Lower leg skin (tissue), 4 donors: ENCODE measurements around the gene MAGI2. TPM values are rescaled to one million over a fixed set of nuclear protein-coding genes. Genes with fewer than 3 reads are reported as not detected.

Experiments used
- DNase-seq, 2 donors: peaks; one replicate each; pipeline ENCODE4 v3.0.0-alpha.2; 2019; ENCODE audit warnings: low spot score in 2 of 2
- H3K4me3 ChIP-seq: fragments of 200-600 bp; sonication (generic); 2 replicates; pipeline ENCODE4 v1.5.1; 2017; ENCODE audit warnings: mild to moderate bottlenecking, low read depth; ENCODE audit not compliant: poor library complexity, severe bottlenecking
- POLR2A ChIP-seq, 2 donors: fragments of 450-650 bp; IDR thresholded peaks; one replicate each; pipeline ENCODE4 v1.6.1; 2016 to 2017; ENCODE audit warnings: antibody characterized with exemption in 2 of 2, mild to moderate bottlenecking in 1 of 2, moderate library complexity in 1 of 2
- WGBS, 2 donors: methylation state at CpG; one replicate each; pipeline ENCODE4 v1.1.5; 2018; 5-methylcytosine and 5-hydroxymethylcytosine counted together
- intact Hi-C: fragments of 100-400 bp; cut with DNase I; formaldehyde crosslinking; loops from one replicate; pipeline ENCODE4 v1.15.0; 2023; ENCODE audit warnings: low total_unique reads
- total RNA-seq, 4 donors: library from RNA; depleted of rRNA; stranded (reverse); fragments of >200 nt; gene quantifications; one replicate each; pipeline ENCODE4 v1.1.0, GENCODE V29; 2016
- TF ChIP-seq, protein P1 (sequence below), 3 donors: fragments of 450-650 bp; IDR thresholded peaks; one replicate each; pipeline ENCODE4 v1.5.1; 2016; ENCODE audit warnings: antibody characterized with exemption in 3 of 3, mild to moderate bottlenecking in 3 of 3, moderate library complexity in 2 of 3

The MAGI2 gene
- total RNA-seq, 4 donors from 2014 or later, result 1.6 to 3.0 (median 2.1) TPM

DNA sequence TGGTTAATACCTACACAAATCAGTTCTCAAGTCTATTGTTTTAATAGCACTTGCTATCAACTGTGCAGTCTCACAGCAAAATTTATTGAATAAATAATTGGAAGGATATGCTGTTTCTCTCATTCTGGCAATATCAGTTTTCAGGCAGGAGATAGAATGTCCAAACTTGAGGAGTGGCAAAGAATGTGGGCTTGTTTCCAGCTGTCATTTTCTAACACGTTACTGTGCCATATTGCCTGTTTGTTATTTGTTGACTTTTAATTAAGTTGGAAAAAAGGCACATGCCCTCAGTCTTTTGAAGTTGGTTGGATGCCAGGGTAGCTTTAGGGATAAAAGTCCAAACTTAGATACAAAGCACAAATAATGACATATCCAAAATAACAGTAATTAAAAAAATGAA lies 52.2 kb downstream of the MAGI2 start:
- DNase-seq, result no peak
- TF ChIP-seq, protein P1, sequence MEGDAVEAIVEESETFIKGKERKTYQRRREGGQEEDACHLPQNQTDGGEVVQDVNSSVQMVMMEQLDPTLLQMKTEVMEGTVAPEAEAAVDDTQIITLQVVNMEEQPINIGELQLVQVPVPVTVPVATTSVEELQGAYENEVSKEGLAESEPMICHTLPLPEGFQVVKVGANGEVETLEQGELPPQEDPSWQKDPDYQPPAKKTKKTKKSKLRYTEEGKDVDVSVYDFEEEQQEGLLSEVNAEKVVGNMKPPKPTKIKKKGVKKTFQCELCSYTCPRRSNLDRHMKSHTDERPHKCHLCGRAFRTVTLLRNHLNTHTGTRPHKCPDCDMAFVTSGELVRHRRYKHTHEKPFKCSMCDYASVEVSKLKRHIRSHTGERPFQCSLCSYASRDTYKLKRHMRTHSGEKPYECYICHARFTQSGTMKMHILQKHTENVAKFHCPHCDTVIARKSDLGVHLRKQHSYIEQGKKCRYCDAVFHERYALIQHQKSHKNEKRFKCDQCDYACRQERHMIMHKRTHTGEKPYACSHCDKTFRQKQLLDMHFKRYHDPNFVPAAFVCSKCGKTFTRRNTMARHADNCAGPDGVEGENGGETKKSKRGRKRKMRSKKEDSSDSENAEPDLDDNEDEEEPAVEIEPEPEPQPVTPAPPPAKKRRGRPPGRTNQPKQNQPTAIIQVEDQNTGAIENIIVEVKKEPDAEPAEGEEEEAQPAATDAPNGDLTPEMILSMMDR (IDR thresholded peaks at IDR 0.05), result no peak
- TF ChIP-seq POLR2A (IDR thresholded peaks at IDR 0.05), result no peak
- no peak overlapping the region for H3K4me3 ChIP-seq
- WGBS, 2 donors, result 15 to 19% methylated on average over 1 of the region's 1 CpG
- intact Hi-C loops, result no loop called here

DNA sequence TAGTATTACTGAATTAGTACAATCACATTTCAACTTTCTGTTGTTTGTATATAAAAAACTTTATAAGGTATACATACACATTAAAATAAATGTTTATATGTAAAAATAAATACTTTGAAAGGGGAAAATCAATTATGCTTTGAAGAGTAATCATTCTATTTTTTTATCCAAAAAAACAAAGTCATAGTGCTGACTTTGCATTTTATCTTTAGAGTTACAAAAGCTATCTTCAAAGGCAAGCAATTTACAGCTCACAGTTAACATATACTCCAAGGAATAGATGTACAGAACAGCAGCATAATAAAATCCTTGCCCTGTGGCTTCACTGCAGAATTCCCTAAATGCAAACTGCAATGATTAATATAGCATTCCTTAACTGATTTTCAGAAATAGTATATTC lies 53.2 kb downstream of the MAGI2 start:
- no peak for TF ChIP-seq POLR2A (IDR thresholded peaks at IDR 0.05)
- TF ChIP-seq, protein P1 (IDR thresholded peaks at IDR 0.05), result no peak
- intact Hi-C loops, result no loop called here
- DNase-seq, result no peak
- no peak overlapping the region for H3K4me3 ChIP-seq

DNA sequence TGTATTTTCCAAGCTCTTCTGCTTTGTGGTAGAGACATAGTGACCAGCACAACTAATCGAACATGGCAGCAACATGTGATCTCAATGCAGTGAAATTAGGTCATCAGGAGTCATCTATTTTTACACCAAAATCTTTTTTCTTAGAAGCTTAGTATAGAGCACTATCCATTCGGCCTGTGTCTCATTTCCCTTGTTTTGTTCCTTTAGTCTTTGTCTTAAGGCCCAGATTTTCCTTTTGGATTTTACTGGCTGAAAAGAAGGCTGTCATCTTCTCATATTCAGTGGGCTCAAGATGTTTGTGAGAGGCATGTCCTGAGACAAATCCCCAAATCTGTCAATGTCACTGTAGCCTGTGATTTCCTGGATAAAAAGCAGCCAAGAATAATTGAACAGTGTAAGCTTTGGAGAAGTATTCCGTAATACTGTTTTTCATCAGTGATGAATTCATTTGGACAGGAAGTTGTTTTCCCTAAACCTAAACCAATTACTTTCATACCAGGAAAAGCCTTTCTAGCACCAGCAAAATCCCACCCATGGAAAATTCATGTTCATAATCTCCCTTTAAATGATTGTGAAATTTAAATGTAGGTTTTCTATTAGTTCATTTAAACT lies 55.2 kb downstream of the MAGI2 start:
- WGBS, 2 donors, result 50 to 55% methylated on average over 3 of the region's 3 CpGs
- intact Hi-C loops, result no loop called here
- DNase-seq, result no peak
- H3K4me3 ChIP-seq, result no peak overlapping the region
- TF ChIP-seq POLR2A (IDR thresholded peaks at IDR 0.05), result no peak
- TF ChIP-seq, protein P1 (IDR thresholded peaks at IDR 0.05), result no peak

DNA sequence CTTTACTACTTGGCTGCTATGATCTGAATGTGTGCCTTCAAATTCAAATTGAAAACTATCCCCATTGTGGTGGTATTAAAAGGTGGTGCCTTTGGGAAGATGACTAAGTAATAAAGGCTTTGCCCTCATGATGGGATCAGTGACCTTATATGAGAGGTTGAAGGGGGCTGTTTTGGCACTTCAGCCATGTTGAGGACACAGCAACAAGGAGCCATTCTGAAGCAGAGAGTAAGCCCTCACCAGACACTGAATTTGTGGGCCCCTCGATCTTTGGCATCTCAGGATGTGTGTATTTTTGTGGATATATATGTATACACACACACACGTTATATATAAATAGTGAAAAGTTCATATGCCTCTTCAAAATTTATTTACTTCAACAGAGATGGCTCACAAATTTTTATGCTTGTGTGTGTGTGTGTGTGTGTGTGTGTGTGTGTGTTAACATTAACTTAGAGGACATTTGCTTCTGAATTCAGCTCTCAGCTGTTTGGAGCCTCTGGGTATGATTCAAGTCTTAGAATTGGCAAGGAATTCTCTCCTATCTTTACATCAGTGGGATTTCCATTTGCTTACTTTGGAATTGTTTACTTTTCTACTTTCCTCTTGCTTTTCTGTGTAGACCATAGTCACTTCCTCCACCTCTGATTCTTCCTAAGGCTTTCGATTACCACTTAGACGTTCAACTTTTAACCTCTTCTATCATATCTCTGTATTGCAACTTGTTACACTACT lies 66.6 kb downstream of the MAGI2 start:
- 65 to 86% methylated on average over 4 of the region's 4 CpGs for WGBS, 2 donors
- TF ChIP-seq POLR2A (IDR thresholded peaks at IDR 0.05), result no peak
- TF ChIP-seq, protein P1 (IDR thresholded peaks at IDR 0.05), result no peak
- intact Hi-C loops, result no loop called here

DNA sequence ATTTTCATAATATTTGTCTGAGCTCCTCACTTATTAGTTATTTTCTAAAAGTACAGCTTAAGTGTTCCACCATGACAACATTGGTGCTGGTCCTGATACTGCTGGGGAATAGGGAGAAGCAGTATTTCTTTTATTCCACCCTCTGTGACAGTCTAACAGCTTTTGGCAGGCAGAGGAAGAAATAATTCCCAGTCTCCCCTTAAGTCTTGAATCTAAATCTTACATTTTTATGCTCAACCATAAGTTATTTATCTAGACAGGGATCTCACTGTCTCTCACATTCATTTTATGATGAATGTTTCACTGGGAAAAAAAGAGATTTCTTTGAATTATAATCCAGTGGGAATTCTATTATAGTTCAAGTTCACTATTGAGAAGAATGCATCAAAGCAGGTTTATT lies 71.5 kb downstream of the MAGI2 start:
- TF ChIP-seq, protein P1 (IDR thresholded peaks at IDR 0.05), result no peak
- no peak for TF ChIP-seq POLR2A (IDR thresholded peaks at IDR 0.05)
- no peak for DNase-seq
- H3K4me3 ChIP-seq, result no peak overlapping the region
- intact Hi-C loops, result no loop called here

More for the DNA sequence above, 66.6 kb downstream of the MAGI2 start:
- no peak overlapping the region for H3K4me3 ChIP-seq
- DNase-seq, result no peak
